Panc1 (cell line): ENCODE results near the gene MYCBPAP.
A peak's percentile ranks its signal among the peaks of the same experiment; 100 is the strongest.

Experiments
- POLR2AphosphoS5 ChIP-seq: IDR thresholded peaks from 2 replicates; pipeline ENCODE4 v1.6.1; 2012; ENCODE audit warnings: mild to moderate bottlenecking, low read depth, low read length, moderate library complexity
- SIN3A ChIP-seq: IDR thresholded peaks from 2 replicates; pipeline ENCODE4 v1.6.1; 2012; ENCODE audit warnings: low read depth, mild to moderate bottlenecking, low read length, moderate library complexity, borderline replicate concordance; ENCODE audit not compliant: insufficient read depth
- TF ChIP-seq, protein P1 (sequence below): fragments of 450-650 bp; IDR thresholded peaks from 2 replicates; pipeline ENCODE4 v1.5.1; 2017; ENCODE audit warnings: mild to moderate bottlenecking

DNA sequence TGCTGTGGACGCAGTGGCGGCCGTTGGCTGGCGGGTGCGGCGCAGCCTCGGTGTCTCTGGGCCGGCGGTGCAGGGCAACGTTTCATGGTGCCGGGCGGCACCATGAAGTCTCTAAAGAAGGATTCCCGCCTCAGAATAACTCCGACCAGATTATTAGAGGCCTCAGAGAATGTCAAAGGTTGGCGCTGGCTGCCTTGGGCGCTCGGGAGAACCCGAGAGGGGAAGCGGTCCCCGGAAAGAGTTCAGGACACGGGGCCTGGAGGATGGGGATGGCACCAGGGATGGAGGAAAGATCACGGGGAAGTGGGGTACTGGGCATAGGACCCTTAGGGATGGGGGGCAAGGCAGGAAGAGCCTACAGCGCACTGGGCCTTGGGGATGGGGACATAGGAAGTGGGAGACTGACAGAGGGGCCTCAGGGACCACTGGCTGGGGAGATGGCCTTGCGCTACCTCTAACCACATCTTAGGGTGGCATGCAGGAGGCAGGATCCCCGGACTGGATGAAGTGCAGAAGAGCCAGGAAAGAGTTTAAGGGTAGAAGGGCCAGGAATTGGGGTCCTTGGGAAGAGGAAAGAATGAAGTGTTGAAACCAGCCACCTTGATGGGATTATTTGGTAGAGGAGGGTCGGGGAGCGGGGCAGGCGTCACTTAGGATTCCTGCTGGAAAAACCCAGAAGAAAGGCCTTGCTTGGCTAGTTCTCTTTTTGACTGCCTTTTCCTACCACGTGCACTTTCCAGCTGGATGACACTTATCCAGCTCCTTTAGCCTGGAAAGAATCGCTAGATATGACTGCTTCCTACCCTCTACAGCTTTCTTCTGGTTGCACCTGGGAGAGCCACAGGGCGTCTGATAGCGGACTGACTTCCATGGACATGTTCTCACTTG, 578 bp downstream of the MYCBPAP start:
- TF ChIP-seq POLR2AphosphoS5, result no peak
- TF ChIP-seq, protein P1, sequence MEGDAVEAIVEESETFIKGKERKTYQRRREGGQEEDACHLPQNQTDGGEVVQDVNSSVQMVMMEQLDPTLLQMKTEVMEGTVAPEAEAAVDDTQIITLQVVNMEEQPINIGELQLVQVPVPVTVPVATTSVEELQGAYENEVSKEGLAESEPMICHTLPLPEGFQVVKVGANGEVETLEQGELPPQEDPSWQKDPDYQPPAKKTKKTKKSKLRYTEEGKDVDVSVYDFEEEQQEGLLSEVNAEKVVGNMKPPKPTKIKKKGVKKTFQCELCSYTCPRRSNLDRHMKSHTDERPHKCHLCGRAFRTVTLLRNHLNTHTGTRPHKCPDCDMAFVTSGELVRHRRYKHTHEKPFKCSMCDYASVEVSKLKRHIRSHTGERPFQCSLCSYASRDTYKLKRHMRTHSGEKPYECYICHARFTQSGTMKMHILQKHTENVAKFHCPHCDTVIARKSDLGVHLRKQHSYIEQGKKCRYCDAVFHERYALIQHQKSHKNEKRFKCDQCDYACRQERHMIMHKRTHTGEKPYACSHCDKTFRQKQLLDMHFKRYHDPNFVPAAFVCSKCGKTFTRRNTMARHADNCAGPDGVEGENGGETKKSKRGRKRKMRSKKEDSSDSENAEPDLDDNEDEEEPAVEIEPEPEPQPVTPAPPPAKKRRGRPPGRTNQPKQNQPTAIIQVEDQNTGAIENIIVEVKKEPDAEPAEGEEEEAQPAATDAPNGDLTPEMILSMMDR, result no peak
- 0 out of 2 replicates have a peak, but pooled peaks have one; percentile 44 for TF ChIP-seq SIN3A
